ENCODE data around the gene FFAR4.
A peak's percentile ranks its signal among the peaks of the same experiment; 100 is the strongest.

GRCh38 chr10:93535293-93535692, 31.2 kb upstream of the FFAR4 start:
- peak; percentile 35 for TF ChIP-seq CTCF (IDR thresholded peaks at IDR 0.05)
- TF ChIP-seq EZH2 (IDR thresholded peaks at IDR 0.05), result no peak
